ENCODE data around the gene ADAM10. TPM values are rescaled to one million over a fixed set of nuclear protein-coding genes. Genes with fewer than 3 reads are reported as not detected.
"Not testable (repeated sequence)": the region's sequence is repeated elsewhere in the genome, so short reads cannot be mapped to it uniquely, and the experiment has no call there.

The ADAM10 gene
- polyA plus RNA-seq, 3 donors: 66.0 to 269 (median 149) TPM

DNA sequence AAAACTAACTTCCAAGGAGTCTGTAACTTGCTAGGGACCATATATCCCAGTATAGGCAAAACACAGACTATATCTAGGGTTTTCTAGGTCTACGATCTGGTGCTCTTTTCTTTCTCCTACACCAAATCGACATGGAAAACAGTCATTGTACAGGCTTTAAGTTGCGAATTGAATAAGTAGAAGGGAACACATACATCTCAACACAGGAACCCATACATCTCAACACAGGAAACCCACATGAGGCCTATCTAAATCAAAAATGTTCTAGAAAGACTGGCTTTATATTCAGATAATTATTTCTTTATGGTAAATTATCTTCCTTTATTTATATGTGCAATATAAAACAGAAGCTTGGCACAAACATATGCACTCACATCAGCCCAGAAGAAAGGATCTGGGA, 126.6 kb downstream of the ADAM10 start:
- Histone ChIP-seq H2AFZ (ENCODE audit: insufficient read depth, low read depth, low read length, poor library complexity, severe bottlenecking) (no peak overlapping the region), H3K4me2 (replicated peaks; ENCODE audit: extremely low read depth, low read length, poor library complexity, severe bottlenecking) (no peak overlapping the region), H3K27ac (ENCODE audit: low read depth in 1 of 2, low read length in 2 of 2) (no peak overlapping the region), H3K4me3 (replicated peaks in 1 of 3; ENCODE audit: low read depth in 2 of 3, low read length in 3 of 3) (no peak overlapping the region), H3K9me3 (replicated peaks in 1 of 2; ENCODE audit: control insufficient read depth in 1 of 2, insufficient read depth in 1 of 2, low read length in 2 of 2) (no peaks in the 10 kb centered on the region), H3K79me2 (ENCODE audit: insufficient read depth, low read length) (no peaks in the 10 kb centered on the region), H3K4me1 (ENCODE audit: control insufficient read depth in 1 of 2, insufficient read depth in 2 of 2, low read length in 2 of 2) (peaks cover 1 to 2% of the 10 kb centered on the region in 2 donors), H3K9ac (ENCODE audit: insufficient read depth, low read length, poor library complexity, severe bottlenecking) (no peak overlapping the region), H3K27me3 (ENCODE audit: control insufficient read depth in 2 of 2, insufficient read depth in 2 of 2, low read length in 2 of 2) (no peaks in the 10 kb centered on the region), H3K36me3 (replicated peaks in 1 of 2; ENCODE audit: control insufficient read depth in 1 of 2, insufficient read depth in 2 of 2, low read length in 2 of 2) (peaks cover 28 to 81% of the 10 kb centered on the region in 2 donors), H4K20me1 (ENCODE audit: insufficient read depth, low read length) (peaks cover 20% of the 10 kb centered on the region)
- Mint-ChIP-seq H3K9me3 (peaks cover 0 to 4% (median 3%) of the 10 kb centered on the region in 7 donors), H3K36me3 (peaks cover 64 to 73% of the 10 kb centered on the region in 2 donors), H3K27me3 (ENCODE audit: low read depth in 3 of 3) (peaks cover 0 to 2% (median 0%) of the 10 kb centered on the region in 3 donors), H3K4me1 (peaks cover 4% of the 10 kb centered on the region), H3K27ac (no peak overlapping the region), H3K4me3 (no peak overlapping the region)
- WGBS (ENCODE audit: insufficient coverage): no CpG with 5 or more reads among the region's 3 CpGs
- no peak for DNase-seq
- TF ChIP-seq, protein P1, sequence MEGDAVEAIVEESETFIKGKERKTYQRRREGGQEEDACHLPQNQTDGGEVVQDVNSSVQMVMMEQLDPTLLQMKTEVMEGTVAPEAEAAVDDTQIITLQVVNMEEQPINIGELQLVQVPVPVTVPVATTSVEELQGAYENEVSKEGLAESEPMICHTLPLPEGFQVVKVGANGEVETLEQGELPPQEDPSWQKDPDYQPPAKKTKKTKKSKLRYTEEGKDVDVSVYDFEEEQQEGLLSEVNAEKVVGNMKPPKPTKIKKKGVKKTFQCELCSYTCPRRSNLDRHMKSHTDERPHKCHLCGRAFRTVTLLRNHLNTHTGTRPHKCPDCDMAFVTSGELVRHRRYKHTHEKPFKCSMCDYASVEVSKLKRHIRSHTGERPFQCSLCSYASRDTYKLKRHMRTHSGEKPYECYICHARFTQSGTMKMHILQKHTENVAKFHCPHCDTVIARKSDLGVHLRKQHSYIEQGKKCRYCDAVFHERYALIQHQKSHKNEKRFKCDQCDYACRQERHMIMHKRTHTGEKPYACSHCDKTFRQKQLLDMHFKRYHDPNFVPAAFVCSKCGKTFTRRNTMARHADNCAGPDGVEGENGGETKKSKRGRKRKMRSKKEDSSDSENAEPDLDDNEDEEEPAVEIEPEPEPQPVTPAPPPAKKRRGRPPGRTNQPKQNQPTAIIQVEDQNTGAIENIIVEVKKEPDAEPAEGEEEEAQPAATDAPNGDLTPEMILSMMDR (IDR thresholded peaks at IDR 0.05): no peak
- intact Hi-C loops (cut with micrococcal nuclease): no loop called here

DNA sequence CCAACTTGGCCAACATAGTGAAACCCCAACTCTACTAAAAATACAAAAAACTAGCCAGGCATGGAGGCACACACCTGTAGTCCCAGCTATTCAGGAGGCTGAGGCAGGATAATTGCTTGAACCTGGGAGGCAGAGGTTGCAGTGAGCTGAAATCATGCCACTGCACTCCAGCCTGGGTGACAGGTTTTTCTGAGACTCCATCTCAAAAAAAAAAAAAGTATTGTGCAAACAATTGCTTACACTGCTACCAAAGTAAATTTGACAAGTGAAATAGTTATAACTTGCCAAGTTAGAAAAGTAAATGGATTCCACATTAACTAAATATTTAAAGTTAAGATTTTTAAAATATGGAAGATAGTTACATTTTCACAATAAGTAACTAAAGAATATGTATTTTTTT, 129.2 kb downstream of the ADAM10 start:
- H3K4me3 ChIP-seq (replicated peaks in 1 of 3; ENCODE audit: low read depth in 2 of 3, low read length in 3 of 3); H3K9ac ChIP-seq (ENCODE audit: insufficient read depth, low read length, poor library complexity, severe bottlenecking); H2AFZ ChIP-seq (ENCODE audit: insufficient read depth, low read depth, low read length, poor library complexity, severe bottlenecking); H3K4me2 ChIP-seq (replicated peaks; ENCODE audit: extremely low read depth, low read length, poor library complexity, severe bottlenecking); H3K79me2 ChIP-seq (ENCODE audit: insufficient read depth, low read length); H3K4me1 Mint-ChIP-seq; H3K4me3 Mint-ChIP-seq; H3K9me3 ChIP-seq (replicated peaks in 1 of 2; ENCODE audit: control insufficient read depth in 1 of 2, insufficient read depth in 1 of 2, low read length in 2 of 2); H3K27me3 ChIP-seq (ENCODE audit: control insufficient read depth in 2 of 2, insufficient read depth in 2 of 2, low read length in 2 of 2); intact Hi-C loops (cut with micrococcal nuclease); H3K27me3 Mint-ChIP-seq (ENCODE audit: low read depth in 3 of 3); H3K27ac ChIP-seq (ENCODE audit: low read depth in 1 of 2, low read length in 2 of 2); H3K4me1 ChIP-seq (ENCODE audit: control insufficient read depth in 1 of 2, insufficient read depth in 2 of 2, low read length in 2 of 2); DNase-seq: not testable (repeated sequence)
- H3K36me3 ChIP-seq (replicated peaks in 1 of 2; ENCODE audit: control insufficient read depth in 1 of 2, insufficient read depth in 2 of 2, low read length in 2 of 2): peaks cover 14 to 70% of the 10 kb centered on the region in 2 donors
- peak overlapping the region in 2 of 7 donors; percentile 25 to 61 for H3K27ac Mint-ChIP-seq
- H3K36me3 Mint-ChIP-seq: peaks cover 57 to 70% of the 10 kb centered on the region in 2 donors
- peaks cover 3 to 17% (median 7%) of the 10 kb centered on the region in 7 donors for H3K9me3 Mint-ChIP-seq
- peaks cover 27% of the 10 kb centered on the region for H4K20me1 ChIP-seq (ENCODE audit: insufficient read depth, low read length)
